Esophagus squamous epithelium (tissue), 5 donors: ENCODE data around the gene WNT2B. TPM values are rescaled to one million over a fixed set of nuclear protein-coding genes. Genes with fewer than 3 reads are reported as not detected.

ENCODE experiments used
- DNase-seq: peaks from one replicate; lab custom pipeline; 2025; lab: John Stamatoyannopoulos, UW
- H3K27ac ChIP-seq, 4 donors: fragments of 200-600 bp; sonication (generic); one replicate each; pipeline ENCODE4 v1.5.1; 2016 to 2019; ENCODE audit warnings: mild to moderate bottlenecking in 1 of 4
- H3K27me3 ChIP-seq, 4 donors: fragments of 200-600 bp; sonication (generic); 1 replicate in 3 of 4; 2 replicates in 1 of 4; pipeline versions ENCODE4 v1.5.1 to v1.6.0; 2017 to 2021; ENCODE audit warnings: antibody characterized with exemption in 1 of 4
- H3K36me3 ChIP-seq, 3 donors: fragments of 200-600 bp; sonication (generic); one replicate each; pipeline ENCODE4 v1.5.1; 2016 to 2019
- H3K4me1 ChIP-seq, 3 donors: fragments of 200-600 bp; sonication (generic); one replicate each; pipeline ENCODE4 v1.5.1; 2017 to 2019
- H3K4me3 ChIP-seq, 4 donors: fragments of 200-600 bp; sonication (generic); 1 replicate in 3 of 4; 2 replicates in 1 of 4; pipeline ENCODE4 v1.5.1; 2016 to 2019; ENCODE audit warnings: mild to moderate bottlenecking in 2 of 4, moderate library complexity in 1 of 4
- H3K9me3 ChIP-seq, 3 donors: fragments of 200-600 bp; sonication (generic); one replicate each; pipeline ENCODE4 v1.5.1; 2016 to 2019
- POLR2A ChIP-seq, 4 donors: fragments of 450-650 bp; IDR thresholded peaks; one replicate each; pipeline ENCODE4 v1.6.1; 2017; ENCODE audit warnings: antibody characterized with exemption in 4 of 4, mild to moderate bottlenecking in 4 of 4, moderate library complexity in 3 of 4
- WGBS, 2 donors: methylation state at CpG; one replicate each; pipeline ENCODE4 v1.1.5; 2018; 5-methylcytosine and 5-hydroxymethylcytosine counted together
- intact Hi-C: fragments of 100-400 bp; cut with DNase I; formaldehyde crosslinking; loops from one replicate; pipeline ENCODE4 v1.15.0; 2022
- total RNA-seq, 4 donors: library from RNA; depleted of rRNA; stranded (reverse); fragments of >200 nt; gene quantifications; one replicate each; pipeline ENCODE4 v1.1.0, GENCODE V29; 2016
- TF ChIP-seq, protein P1 (sequence below), 6 experiments: fragments of 450-650 bp in 4 of 6; fragments of 200-600 bp in 2 of 6; sonication (generic) in 2 of 6; IDR thresholded peaks; one replicate each; pipeline ENCODE4 v1.5.1; 2016 to 2019; ENCODE audit warnings: antibody characterized with exemption in 6 of 6, mild to moderate bottlenecking in 4 of 6, moderate library complexity in 4 of 6
- donor health status: DM: yes; HTN: yes; CAD: no.

The WNT2B gene
- total RNA-seq = 10 to 100 TPM in 2 of 4 donors, 1 to 10 TPM in 2; 2.9 to 11.6 (median 8.2) TPM

- no peak for TF ChIP-seq POLR2A (IDR thresholded peaks at IDR 0.05)
- TF ChIP-seq, protein P1, sequence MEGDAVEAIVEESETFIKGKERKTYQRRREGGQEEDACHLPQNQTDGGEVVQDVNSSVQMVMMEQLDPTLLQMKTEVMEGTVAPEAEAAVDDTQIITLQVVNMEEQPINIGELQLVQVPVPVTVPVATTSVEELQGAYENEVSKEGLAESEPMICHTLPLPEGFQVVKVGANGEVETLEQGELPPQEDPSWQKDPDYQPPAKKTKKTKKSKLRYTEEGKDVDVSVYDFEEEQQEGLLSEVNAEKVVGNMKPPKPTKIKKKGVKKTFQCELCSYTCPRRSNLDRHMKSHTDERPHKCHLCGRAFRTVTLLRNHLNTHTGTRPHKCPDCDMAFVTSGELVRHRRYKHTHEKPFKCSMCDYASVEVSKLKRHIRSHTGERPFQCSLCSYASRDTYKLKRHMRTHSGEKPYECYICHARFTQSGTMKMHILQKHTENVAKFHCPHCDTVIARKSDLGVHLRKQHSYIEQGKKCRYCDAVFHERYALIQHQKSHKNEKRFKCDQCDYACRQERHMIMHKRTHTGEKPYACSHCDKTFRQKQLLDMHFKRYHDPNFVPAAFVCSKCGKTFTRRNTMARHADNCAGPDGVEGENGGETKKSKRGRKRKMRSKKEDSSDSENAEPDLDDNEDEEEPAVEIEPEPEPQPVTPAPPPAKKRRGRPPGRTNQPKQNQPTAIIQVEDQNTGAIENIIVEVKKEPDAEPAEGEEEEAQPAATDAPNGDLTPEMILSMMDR (IDR thresholded peaks at IDR 0.05) = no peak
- H3K27me3 ChIP-seq = peaks cover 0 to 50% (median 3%) of the 10 kb centered on the region in 4 donors
- H3K36me3 ChIP-seq = no peaks in the 10 kb centered on the region
- peak within 1 kb of the TSS; percentile 43 to 82 (median 67) for H3K27ac ChIP-seq
- no peak for DNase-seq
- intact Hi-C loops = loop anchor here (10.0 kb wide), 1 partner anchor 196 kb away; the partner anchor contains the start of gene RHOC
- H3K4me3 ChIP-seq = peak within 1 kb of the TSS; percentile 51 to 75 (median 74)
- H3K9me3 ChIP-seq = no peaks in the 10 kb centered on the region
- H3K4me1 ChIP-seq = peaks cover 17 to 62% (median 26%) of the 10 kb centered on the region in 3 donors
- WGBS, 2 donors = 0% methylated on average over 7 to 23 of the region's 69 CpGs
These were observed at the start of gene WNT2B for GRCh38 chr1:112508278-112509004. TSS of gene WNT2B (plus strand) at chr1:112508965. CDS start at chr1:112509263, 298 bp downstream.

DNA sequence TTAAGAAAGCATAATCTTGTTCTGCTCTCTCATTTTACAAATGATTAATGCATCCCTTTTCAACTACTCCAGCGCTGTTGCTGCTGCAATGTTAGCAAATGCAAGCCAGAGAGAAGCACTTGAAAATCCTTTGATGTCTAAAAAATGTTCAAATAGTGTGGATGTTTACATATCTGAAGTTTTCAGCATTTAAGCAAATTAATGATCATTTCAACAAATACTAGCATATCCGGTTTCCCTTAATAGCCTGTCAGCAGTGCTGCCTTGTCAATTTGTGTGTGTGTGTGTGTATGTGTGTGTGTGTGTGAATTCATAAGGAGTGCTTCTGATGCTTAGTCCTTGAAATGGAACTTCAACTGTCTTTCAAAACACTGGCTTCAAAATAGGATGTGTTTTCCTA is 48.1 kb upstream of the WNT2B start:
- Histone ChIP-seq H3K27me3 (no peaks in the 10 kb centered on the region), H3K9me3 (no peaks in the 10 kb centered on the region), H3K27ac (peak overlapping the region; percentile 74 to 92 (median 82)), H3K4me3 (no peak overlapping the region), H3K4me1 (peaks cover 20 to 71% (median 38%) of the 10 kb centered on the region in 3 donors), H3K36me3 (peaks cover 0 to 36% (median 11%) of the 10 kb centered on the region in 3 donors)
- intact Hi-C loops = no loop called here
- TF ChIP-seq POLR2A (IDR thresholded peaks at IDR 0.05) = no peak
- TF ChIP-seq, protein P1 (IDR thresholded peaks at IDR 0.05) = no peak
- DNase-seq = no peak
- 32 to 35% methylated on average over 2 of the region's 2 CpGs for WGBS, 2 donors

DNA sequence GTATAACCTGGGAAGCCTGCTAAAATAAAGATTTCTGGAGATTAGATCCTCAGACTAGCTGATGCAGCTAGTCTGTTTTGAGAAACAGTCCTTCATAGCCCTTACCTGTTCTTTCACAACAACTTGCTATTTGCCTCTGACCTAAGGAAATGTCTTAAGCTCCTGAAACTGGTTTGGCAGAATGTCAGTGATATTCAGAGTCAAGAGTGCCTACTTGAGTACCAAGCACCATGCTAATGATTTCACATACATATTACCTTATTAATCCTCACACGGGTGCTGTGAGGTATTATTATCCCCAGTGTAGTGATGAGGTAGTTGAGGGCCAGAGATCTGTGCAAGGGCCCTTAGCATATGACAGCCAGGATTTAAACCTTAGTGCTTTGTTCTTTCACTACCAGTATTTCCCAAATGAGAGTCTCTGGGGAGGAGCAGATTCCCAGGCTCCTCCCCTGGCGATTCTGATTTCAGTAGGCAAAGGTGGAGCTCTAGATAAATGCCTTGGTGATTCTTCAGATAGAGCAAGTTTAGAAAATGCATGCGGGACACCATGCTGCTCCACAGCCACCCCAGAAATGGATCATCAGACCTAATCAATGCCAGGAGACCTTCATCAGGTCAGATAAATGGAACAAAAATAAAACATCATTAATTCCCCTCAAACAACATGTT is 47.4 kb upstream of the WNT2B start:
- no peak overlapping the region for H3K4me3 ChIP-seq
- peaks cover 0 to 29% (median 8%) of the 10 kb centered on the region in 3 donors for H3K36me3 ChIP-seq
- 28 to 76% methylated on average over 2 to 3 of the region's 3 CpGs for WGBS, 2 donors
- intact Hi-C loops = no loop called here
- DNase-seq = no peak
- H3K4me1 ChIP-seq = peaks cover 27 to 78% (median 42%) of the 10 kb centered on the region in 3 donors
- H3K9me3 ChIP-seq = no peaks in the 10 kb centered on the region
- H3K27ac ChIP-seq = peak overlapping the region; percentile 74 to 92 (median 82)
- H3K27me3 ChIP-seq = no peaks in the 10 kb centered on the region
- TF ChIP-seq, protein P1 (IDR thresholded peaks at IDR 0.05) = no peak
- peak in 1 of 4 donors; percentile 18 for TF ChIP-seq POLR2A (IDR thresholded peaks at IDR 0.05)

DNA sequence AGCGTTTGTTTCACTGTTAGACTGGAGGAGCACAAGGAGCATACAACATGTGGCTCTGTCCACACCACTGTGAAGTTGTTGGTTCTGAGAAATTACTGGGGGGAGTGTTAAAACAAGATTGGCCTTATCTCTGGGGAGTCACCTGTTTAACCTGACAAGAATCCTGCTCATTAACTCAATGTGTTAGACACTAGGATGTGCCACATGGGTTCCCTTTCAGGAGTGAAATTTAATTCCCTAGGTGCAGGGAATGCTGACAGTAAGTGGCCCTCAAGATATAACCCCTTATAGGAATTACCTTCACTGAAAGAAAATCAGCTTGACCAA is 45.8 kb upstream of the WNT2B start:
- no peaks in the 10 kb centered on the region for H3K27me3 ChIP-seq
- DNase-seq = no peak
- H3K9me3 ChIP-seq = no peaks in the 10 kb centered on the region
- peaks cover 0 to 13% (median 0%) of the 10 kb centered on the region in 3 donors for H3K36me3 ChIP-seq
- TF ChIP-seq, protein P1 (IDR thresholded peaks at IDR 0.05) = no peak
- no peak for TF ChIP-seq POLR2A (IDR thresholded peaks at IDR 0.05)
- H3K4me1 ChIP-seq = peaks cover 31 to 87% (median 50%) of the 10 kb centered on the region in 3 donors
- H3K4me3 ChIP-seq = no peak overlapping the region
- intact Hi-C loops = no loop called here
- 67 to 75% methylated on average over 1 of the region's 1 CpG for WGBS, 2 donors
- H3K27ac ChIP-seq = peak overlapping the region; percentile 74 to 92 (median 82)

GRCh38 chr1:112464501-112464900 is 44.3 kb upstream of the WNT2B start:
- peak overlapping the region; percentile 74 to 92 (median 88) for H3K27ac ChIP-seq
- H3K9me3 ChIP-seq = no peaks in the 10 kb centered on the region
- H3K4me3 ChIP-seq = no peak overlapping the region
- 43 to 54% methylated on average over 2 to 3 of the region's 4 CpGs for WGBS, 2 donors
- DNase-seq = no peak
- H3K27me3 ChIP-seq = no peaks in the 10 kb centered on the region
- H3K4me1 ChIP-seq = peaks cover 31 to 77% (median 50%) of the 10 kb centered on the region in 3 donors
- intact Hi-C loops = loop anchor here (2.0 kb wide), 1 partner anchor 74 kb away; no protein-coding TSS in a partner anchor
- TF ChIP-seq POLR2A (IDR thresholded peaks at IDR 0.05) = peak in 2 of 4 donors; percentile 16 to 20
- TF ChIP-seq, protein P1 (IDR thresholded peaks at IDR 0.05) = peak in 1 of 6 experiments; percentile 7
- no peaks in the 10 kb centered on the region for H3K36me3 ChIP-seq
